H1 (cell line): Measurements from ENCODE around the gene ERN2. TPM values are rescaled to one million over a fixed set of nuclear protein-coding genes. Genes with fewer than 3 reads are reported as not detected.

Experiments used
- MAX ChIP-seq: IDR thresholded peaks from 2 replicates; pipeline ENCODE4 v1.6.1; 2012; ENCODE audit warnings: inconsistent platforms
- polyA plus RNA-seq, 7 experiments: library from polyadenylated mRNA; depleted of rRNA in 3 of 7; stranded (reverse) in 5 of 7; unstranded in 2 of 7; fragments of >200 nt in 5 of 7; fragments of 200-250 nt in 2 of 7; gene quantifications; 1 replicate in 5 of 7; 2 replicates in 1 of 7; 4 replicates in 1 of 7; pipeline versions ENCODE4 v1.2.1 to v1.2.3, GENCODE V29; 2011 to 2013; ENCODE audit warnings: missing spikeins in 2 of 7, mixed read lengths in 2 of 7
- total RNA-seq: library from RNA; stranded (reverse); fragmentation: NEBNext Ultra II Directional; extraction: Animal tissue kit (Norgen Biotek cat#: 25700); gene quantifications from 2 replicates; pipeline ENCODE4 v1.2.1, GENCODE V29; 2021

The ERN2 gene
- total and polyA plus RNA-seq, 2 of the 8 experiments (the other 6 are each of a cell fraction or from before 2014, with no cell fraction given) = 2.4 to 4.4 TPM

GRCh38 chr16:23755484-23755809 lies 42.4 kb upstream of the ERN2 start (continued):
- TF ChIP-seq MAX = no peak
